ENCODE results near the gene BORCS6. TPM values are rescaled to one million over a fixed set of nuclear protein-coding genes. Genes with fewer than 3 reads are reported as not detected.

The BORCS6 gene
- polyA plus RNA-seq, 1 donor from 2014 or later: 12.1 TPM

DNA sequence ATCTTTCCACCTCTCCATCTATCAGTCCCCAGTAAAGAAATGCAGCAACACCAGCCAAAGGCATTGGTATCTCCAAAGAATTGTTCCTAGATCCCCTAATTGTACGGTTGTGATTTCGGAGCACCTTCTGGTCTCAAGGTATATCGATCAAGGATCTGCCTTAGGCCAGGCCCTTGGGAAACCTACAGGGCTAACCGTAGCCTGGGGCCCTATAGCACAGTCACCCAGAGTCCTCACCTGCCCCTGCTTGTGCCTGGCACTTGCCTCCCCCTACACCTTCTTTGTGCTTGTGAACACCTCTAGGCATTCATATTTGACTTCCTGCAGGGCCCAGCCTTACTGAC is 37.2 kb upstream of the BORCS6 start:
- no peaks in the 10 kb centered on the region for H3K27me3 ChIP-seq (ENCODE audit: insufficient read depth, low read depth, low read length)
- peak overlapping the region; percentile 58 for H3K4me3 ChIP-seq (ENCODE audit: low read length)
- no peak overlapping the region for H2AFZ ChIP-seq (ENCODE audit: low read depth, low read length)
- H3K27ac ChIP-seq (ENCODE audit: low read length): peak overlapping the region; percentile 35
- no peak for TF ChIP-seq SMC3 (conservative IDR thresholded peaks at IDR 0.05; ENCODE audit: poor library complexity)
- TF ChIP-seq POLR2AphosphoS5 (IDR thresholded peaks at IDR 0.05): no peak
- TF ChIP-seq, protein P1, sequence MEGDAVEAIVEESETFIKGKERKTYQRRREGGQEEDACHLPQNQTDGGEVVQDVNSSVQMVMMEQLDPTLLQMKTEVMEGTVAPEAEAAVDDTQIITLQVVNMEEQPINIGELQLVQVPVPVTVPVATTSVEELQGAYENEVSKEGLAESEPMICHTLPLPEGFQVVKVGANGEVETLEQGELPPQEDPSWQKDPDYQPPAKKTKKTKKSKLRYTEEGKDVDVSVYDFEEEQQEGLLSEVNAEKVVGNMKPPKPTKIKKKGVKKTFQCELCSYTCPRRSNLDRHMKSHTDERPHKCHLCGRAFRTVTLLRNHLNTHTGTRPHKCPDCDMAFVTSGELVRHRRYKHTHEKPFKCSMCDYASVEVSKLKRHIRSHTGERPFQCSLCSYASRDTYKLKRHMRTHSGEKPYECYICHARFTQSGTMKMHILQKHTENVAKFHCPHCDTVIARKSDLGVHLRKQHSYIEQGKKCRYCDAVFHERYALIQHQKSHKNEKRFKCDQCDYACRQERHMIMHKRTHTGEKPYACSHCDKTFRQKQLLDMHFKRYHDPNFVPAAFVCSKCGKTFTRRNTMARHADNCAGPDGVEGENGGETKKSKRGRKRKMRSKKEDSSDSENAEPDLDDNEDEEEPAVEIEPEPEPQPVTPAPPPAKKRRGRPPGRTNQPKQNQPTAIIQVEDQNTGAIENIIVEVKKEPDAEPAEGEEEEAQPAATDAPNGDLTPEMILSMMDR (IDR thresholded peaks at IDR 0.05; ENCODE audit: poor library complexity, severe bottlenecking): no peak
- no peak for TF ChIP-seq RAD21 (conservative IDR thresholded peaks at IDR 0.05)
- TF ChIP-seq MXI1 (conservative IDR thresholded peaks at IDR 0.05; ENCODE audit: poor library complexity, severe bottlenecking): no peak
- TF ChIP-seq TAF1 (IDR thresholded peaks at IDR 0.05; ENCODE audit: low read depth): no peak
- TF ChIP-seq EZH2 (IDR thresholded peaks at IDR 0.05; ENCODE audit: borderline replicate concordance, insufficient read depth, low read length, poor library complexity, severe bottlenecking): no peak
- no peak for TF ChIP-seq EP300 (conservative IDR thresholded peaks at IDR 0.05; ENCODE audit: poor library complexity, severe bottlenecking)
- TF ChIP-seq, protein P2, sequence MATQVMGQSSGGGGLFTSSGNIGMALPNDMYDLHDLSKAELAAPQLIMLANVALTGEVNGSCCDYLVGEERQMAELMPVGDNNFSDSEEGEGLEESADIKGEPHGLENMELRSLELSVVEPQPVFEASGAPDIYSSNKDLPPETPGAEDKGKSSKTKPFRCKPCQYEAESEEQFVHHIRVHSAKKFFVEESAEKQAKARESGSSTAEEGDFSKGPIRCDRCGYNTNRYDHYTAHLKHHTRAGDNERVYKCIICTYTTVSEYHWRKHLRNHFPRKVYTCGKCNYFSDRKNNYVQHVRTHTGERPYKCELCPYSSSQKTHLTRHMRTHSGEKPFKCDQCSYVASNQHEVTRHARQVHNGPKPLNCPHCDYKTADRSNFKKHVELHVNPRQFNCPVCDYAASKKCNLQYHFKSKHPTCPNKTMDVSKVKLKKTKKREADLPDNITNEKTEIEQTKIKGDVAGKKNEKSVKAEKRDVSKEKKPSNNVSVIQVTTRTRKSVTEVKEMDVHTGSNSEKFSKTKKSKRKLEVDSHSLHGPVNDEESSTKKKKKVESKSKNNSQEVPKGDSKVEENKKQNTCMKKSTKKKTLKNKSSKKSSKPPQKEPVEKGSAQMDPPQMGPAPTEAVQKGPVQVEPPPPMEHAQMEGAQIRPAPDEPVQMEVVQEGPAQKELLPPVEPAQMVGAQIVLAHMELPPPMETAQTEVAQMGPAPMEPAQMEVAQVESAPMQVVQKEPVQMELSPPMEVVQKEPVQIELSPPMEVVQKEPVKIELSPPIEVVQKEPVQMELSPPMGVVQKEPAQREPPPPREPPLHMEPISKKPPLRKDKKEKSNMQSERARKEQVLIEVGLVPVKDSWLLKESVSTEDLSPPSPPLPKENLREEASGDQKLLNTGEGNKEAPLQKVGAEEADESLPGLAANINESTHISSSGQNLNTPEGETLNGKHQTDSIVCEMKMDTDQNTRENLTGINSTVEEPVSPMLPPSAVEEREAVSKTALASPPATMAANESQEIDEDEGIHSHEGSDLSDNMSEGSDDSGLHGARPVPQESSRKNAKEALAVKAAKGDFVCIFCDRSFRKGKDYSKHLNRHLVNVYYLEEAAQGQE (IDR thresholded peaks at IDR 0.05; ENCODE audit: borderline replicate concordance): no peak
- H3K36me3 ChIP-seq (ENCODE audit: insufficient read depth, low read length): peaks cover 18% of the 10 kb centered on the region
- peak overlapping the region; percentile 33 for H3K9ac ChIP-seq (ENCODE audit: low read length)
- H3K9me3 ChIP-seq (ENCODE audit: low read length): no peaks in the 10 kb centered on the region
- no peaks in the 10 kb centered on the region for H3K79me2 ChIP-seq (replicated peaks; ENCODE audit: insufficient read depth, low read length)
- peaks cover 4% of the 10 kb centered on the region for H3F3A ChIP-seq (ENCODE audit: insufficient read depth, low read length, poor library complexity, severe bottlenecking)
- no peaks in the 10 kb centered on the region for H4K20me1 ChIP-seq (ENCODE audit: insufficient read depth)
- H3K4me2 ChIP-seq (ENCODE audit: low read length): peak overlapping the region; percentile 17
- no peaks in the 10 kb centered on the region for H3K9me2 ChIP-seq (ENCODE audit: insufficient read depth, low read length)

DNA sequence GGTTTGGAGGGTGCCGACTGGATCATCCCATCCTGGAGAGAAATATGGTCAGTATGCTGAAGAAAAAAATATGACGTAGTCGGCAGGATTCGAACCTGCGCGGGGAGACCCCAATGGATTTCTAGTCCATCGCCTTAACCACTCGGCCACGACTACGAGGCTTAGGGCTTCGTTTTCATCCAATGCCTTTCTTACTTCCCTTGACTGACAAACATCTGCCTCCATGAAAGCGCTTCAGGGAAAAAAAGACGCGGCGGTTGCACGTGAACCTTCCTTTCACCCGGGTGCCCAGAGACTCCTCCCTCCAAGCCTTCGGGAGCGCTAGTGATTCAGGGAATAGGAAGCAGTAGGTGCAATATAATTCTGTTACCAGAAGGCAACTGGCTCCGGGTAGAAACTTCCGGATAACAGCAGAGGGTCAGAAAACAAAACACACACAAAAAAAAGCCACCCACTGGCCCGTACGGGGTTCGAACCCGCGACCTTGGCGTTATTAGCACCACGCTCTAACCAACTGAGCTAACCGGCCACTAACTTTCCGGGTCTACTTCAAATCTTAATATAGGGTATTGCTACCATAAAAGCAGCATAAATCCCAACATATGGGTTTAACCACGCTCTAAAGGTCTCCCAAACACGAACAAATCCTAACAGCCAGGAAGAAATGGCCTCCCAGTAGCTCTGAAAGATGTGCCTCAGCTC is 36.7 kb upstream of the BORCS6 start:
- peak overlapping the region; percentile 35 for H3K27ac ChIP-seq (ENCODE audit: low read length)
- H3K9ac ChIP-seq (ENCODE audit: low read length): peak overlapping the region; percentile 33

More for the DNA sequence above, 36.7 kb upstream of the BORCS6 start:
- H3K4me2 ChIP-seq (ENCODE audit: low read length): peak overlapping the region; percentile 17
- TF ChIP-seq, protein P2 (IDR thresholded peaks at IDR 0.05; ENCODE audit: borderline replicate concordance): no peak
- TF ChIP-seq RAD21 (conservative IDR thresholded peaks at IDR 0.05) (peak; percentile 8), TAF1 (IDR thresholded peaks at IDR 0.05; ENCODE audit: low read depth) (no peak), EP300 (conservative IDR thresholded peaks at IDR 0.05; ENCODE audit: poor library complexity, severe bottlenecking) (no peak), EZH2 (IDR thresholded peaks at IDR 0.05; ENCODE audit: borderline replicate concordance, insufficient read depth, low read length, poor library complexity, severe bottlenecking) (no peak), MXI1 (conservative IDR thresholded peaks at IDR 0.05; ENCODE audit: poor library complexity, severe bottlenecking) (peak; percentile 51), POLR2AphosphoS5 (IDR thresholded peaks at IDR 0.05) (peak; percentile 21), SMC3 (conservative IDR thresholded peaks at IDR 0.05; ENCODE audit: poor library complexity) (no peak)
- TF ChIP-seq, protein P1 (IDR thresholded peaks at IDR 0.05; ENCODE audit: poor library complexity, severe bottlenecking): no peak
- H2AFZ ChIP-seq (ENCODE audit: low read depth, low read length): no peak overlapping the region
- peak overlapping the region; percentile 58 for H3K4me3 ChIP-seq (ENCODE audit: low read length)
- H3K9me2 ChIP-seq (ENCODE audit: insufficient read depth, low read length): no peaks in the 10 kb centered on the region
- peaks cover 4% of the 10 kb centered on the region for H3F3A ChIP-seq (ENCODE audit: insufficient read depth, low read length, poor library complexity, severe bottlenecking)
- no peaks in the 10 kb centered on the region for H3K79me2 ChIP-seq (replicated peaks; ENCODE audit: insufficient read depth, low read length)
- no peaks in the 10 kb centered on the region for H3K27me3 ChIP-seq (ENCODE audit: insufficient read depth, low read depth, low read length)
- H3K36me3 ChIP-seq (ENCODE audit: insufficient read depth, low read length): peaks cover 18% of the 10 kb centered on the region
- no peaks in the 10 kb centered on the region for H3K9me3 ChIP-seq (ENCODE audit: low read length)
- H4K20me1 ChIP-seq (ENCODE audit: insufficient read depth): no peaks in the 10 kb centered on the region
